SK-N-SH treated with all-trans-retinoic acid at 6 μM for 48 hours (cell line): ENCODE measurements around the gene PRRC1.
"Not testable (repeated sequence)": the region's sequence is repeated elsewhere in the genome, so short reads cannot be mapped to it uniquely, and the experiment has no call there.

Source experiments
- ATAC-seq: fragments of 200-7000 bp; cut with Tn5 transposase; 3 replicates; pipeline ENCODE4 v1.9.1; 2020; ENCODE audit warnings: mild to moderate bottlenecking, moderate library complexity
- ARNTL ChIP-seq: fragments of 450-650 bp; formaldehyde crosslinking; IDR thresholded peaks from 2 replicates; pipeline ENCODE4 v1.5.0; 2020; ENCODE audit warnings: low read depth, mild to moderate bottlenecking, moderate library complexity, borderline replicate concordance
- ESRRG ChIP-seq: fragments of 250-450 bp; sonication (Bioruptor Pico); IDR thresholded peaks from 2 replicates; pipeline ENCODE4 v1.6.1; 2021; ENCODE audit warnings: mild to moderate bottlenecking
- ISL1 ChIP-seq: fragments of 250-450 bp; sonication (Bioruptor Pico); IDR thresholded peaks from 2 replicates; pipeline ENCODE4 v2.1.2; 2022; ENCODE audit warnings: mild to moderate bottlenecking, moderate library complexity
- OSR1 ChIP-seq: fragments of 250-450 bp; sonication (Bioruptor Pico); IDR thresholded peaks from 2 replicates; pipeline ENCODE4 v1.8.0; 2022; ENCODE audit warnings: moderate library complexity, mild to moderate bottlenecking, inconsistent platforms
- PPARA ChIP-seq: fragments of 250-450 bp; sonication (Bioruptor Pico); IDR thresholded peaks from 2 replicates; pipeline ENCODE4 v1.5.0; 2020; ENCODE audit warnings: mild to moderate bottlenecking, borderline replicate concordance
- RARB ChIP-seq: fragments of 250-450 bp; sonication (Bioruptor Pico); IDR thresholded peaks from 2 replicates; pipeline ENCODE4 v1.8.0; 2021; ENCODE audit warnings: mild to moderate bottlenecking, moderate library complexity
- TCF4 ChIP-seq: fragments of 250-450 bp; sonication (Bioruptor Pico); IDR thresholded peaks from 2 replicates; pipeline ENCODE4 v1.8.0; 2021; ENCODE audit warnings: mild to moderate bottlenecking, moderate library complexity, borderline replicate concordance
- TOX ChIP-seq: fragments of 250-450 bp; sonication (Bioruptor Pico); IDR thresholded peaks from 2 replicates; pipeline ENCODE4 v1.8.0; 2021; ENCODE audit warnings: mild to moderate bottlenecking, moderate library complexity, borderline replicate concordance
- ZC3H10 ChIP-seq: fragments of 250-450 bp; sonication (Bioruptor Pico); IDR thresholded peaks from 2 replicates; pipeline ENCODE4 v1.5.1; 2021; ENCODE audit warnings: mild to moderate bottlenecking, moderate library complexity
- ZFP3 ChIP-seq: fragments of 250-450 bp; sonication (Bioruptor Pico); IDR thresholded peaks from 2 replicates; pipeline ENCODE4 v1.5.0; 2020; ENCODE audit warnings: mild to moderate bottlenecking, moderate library complexity
- ZFP30 ChIP-seq: fragments of 450-650 bp; formaldehyde crosslinking; IDR thresholded peaks from 2 replicates; pipeline ENCODE4 v1.5.0; 2022; ENCODE audit warnings: mild to moderate bottlenecking, moderate library complexity
- ZNF565 ChIP-seq: fragments of 450-650 bp; formaldehyde crosslinking; conservative IDR thresholded peaks from 2 replicates; pipeline ENCODE4 v1.5.0; 2020; ENCODE audit warnings: low read depth, mild to moderate bottlenecking, moderate library complexity
- ZNF70 ChIP-seq: fragments of 450-650 bp; formaldehyde crosslinking; IDR thresholded peaks from 2 replicates; pipeline ENCODE4 v1.5.0; 2020; ENCODE audit warnings: mild to moderate bottlenecking, moderate library complexity
- ZNF8 ChIP-seq: fragments of 450-650 bp; formaldehyde crosslinking; IDR thresholded peaks from 2 replicates; pipeline ENCODE4 v1.5.0; 2020; ENCODE audit warnings: mild to moderate bottlenecking, moderate library complexity
- TF ChIP-seq, protein P1 (sequence below): fragments of 250-450 bp; sonication (Bioruptor Pico); IDR thresholded peaks from 2 replicates; pipeline ENCODE4 v1.5.0; 2020; ENCODE audit warnings: mild to moderate bottlenecking, moderate library complexity
- TF ChIP-seq, protein P2 (sequence below): fragments of 250-450 bp; sonication (Bioruptor Pico); IDR thresholded peaks from 2 replicates; pipeline ENCODE4 v1.8.0; 2021; ENCODE audit warnings: low read depth, mild to moderate bottlenecking, moderate library complexity, borderline replicate concordance
- TF ChIP-seq, protein P3 (sequence below): fragments of 250-450 bp; sonication (Bioruptor Pico); IDR thresholded peaks from 2 replicates; pipeline ENCODE4 v1.8.0; 2020; ENCODE audit warnings: mild to moderate bottlenecking, moderate library complexity, borderline replicate concordance

The PRRC1 gene

DNA sequence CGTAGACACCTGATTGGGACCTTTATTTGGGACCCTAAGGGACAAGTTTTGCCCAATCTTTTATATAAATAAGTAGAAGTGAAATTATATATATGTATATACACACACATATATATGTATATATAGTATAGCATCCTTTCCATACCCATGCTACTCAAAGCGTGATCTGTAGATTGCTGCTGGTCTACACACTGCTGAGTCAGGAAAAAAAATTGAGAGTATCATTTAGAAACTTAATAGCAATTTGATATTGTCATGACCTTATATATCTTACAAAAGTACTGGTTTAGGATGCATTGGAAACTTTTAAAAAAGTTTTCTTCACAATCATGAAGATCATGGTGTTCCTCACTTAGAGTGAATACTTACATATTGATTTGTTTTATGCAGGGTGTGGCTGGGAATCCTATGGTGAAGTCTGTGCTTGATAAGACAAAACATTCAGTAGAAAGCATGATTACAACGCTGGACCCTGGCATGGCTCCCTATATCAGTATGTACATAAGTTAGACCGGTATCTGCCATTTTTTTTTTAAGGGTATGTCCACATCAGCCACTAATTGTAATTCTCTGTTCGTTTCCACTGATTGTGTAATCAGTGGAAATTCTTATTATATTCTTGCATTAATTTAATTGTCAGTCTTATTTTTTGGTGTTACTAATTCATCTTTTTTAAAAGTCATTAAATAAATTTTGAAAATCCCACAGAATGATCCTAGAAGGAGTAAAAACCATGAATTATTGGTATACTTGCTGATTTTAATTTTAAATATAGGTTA is 12.7 kb downstream of the PRRC1 start:
- TF ChIP-seq, protein P1, sequence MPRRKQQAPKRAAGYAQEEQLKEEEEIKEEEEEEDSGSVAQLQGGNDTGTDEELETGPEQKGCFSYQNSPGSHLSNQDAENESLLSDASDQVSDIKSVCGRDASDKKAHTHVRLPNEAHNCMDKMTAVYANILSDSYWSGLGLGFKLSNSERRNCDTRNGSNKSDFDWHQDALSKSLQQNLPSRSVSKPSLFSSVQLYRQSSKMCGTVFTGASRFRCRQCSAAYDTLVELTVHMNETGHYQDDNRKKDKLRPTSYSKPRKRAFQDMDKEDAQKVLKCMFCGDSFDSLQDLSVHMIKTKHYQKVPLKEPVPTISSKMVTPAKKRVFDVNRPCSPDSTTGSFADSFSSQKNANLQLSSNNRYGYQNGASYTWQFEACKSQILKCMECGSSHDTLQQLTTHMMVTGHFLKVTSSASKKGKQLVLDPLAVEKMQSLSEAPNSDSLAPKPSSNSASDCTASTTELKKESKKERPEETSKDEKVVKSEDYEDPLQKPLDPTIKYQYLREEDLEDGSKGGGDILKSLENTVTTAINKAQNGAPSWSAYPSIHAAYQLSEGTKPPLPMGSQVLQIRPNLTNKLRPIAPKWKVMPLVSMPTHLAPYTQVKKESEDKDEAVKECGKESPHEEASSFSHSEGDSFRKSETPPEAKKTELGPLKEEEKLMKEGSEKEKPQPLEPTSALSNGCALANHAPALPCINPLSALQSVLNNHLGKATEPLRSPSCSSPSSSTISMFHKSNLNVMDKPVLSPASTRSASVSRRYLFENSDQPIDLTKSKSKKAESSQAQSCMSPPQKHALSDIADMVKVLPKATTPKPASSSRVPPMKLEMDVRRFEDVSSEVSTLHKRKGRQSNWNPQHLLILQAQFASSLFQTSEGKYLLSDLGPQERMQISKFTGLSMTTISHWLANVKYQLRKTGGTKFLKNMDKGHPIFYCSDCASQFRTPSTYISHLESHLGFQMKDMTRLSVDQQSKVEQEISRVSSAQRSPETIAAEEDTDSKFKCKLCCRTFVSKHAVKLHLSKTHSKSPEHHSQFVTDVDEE (CRISPR knock-in tag) = no peak
- TF ChIP-seq ZC3H10 (CRISPR knock-in tag) (no peak), ISL1 (CRISPR knock-in tag) (no peak), PPARA (CRISPR knock-in tag) (no peak), ZFP30 (CRISPR knock-in tag) (no peak)
- TF ChIP-seq, all 23 proteins: peak for 0
- no peak for ATAC-seq

DNA sequence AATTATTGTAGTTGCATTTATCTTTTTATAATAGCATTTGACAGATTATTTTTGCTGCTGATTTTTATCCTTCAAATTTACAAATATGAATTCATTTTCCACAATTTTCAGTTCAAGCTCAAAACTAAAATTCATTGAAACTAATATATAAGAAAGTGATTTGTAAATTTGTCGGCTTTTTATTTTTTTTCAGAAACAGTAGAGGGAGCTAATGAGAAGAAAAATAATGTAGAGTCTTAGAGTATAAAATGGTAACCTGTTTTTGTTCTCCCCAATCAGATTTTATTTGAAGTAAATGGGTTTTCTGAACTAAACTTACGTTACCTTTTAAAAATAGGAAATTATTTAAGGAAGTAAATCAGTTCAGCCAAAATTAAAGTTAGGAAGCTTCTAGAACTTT is 19.2 kb downstream of the PRRC1 start:
- TF ChIP-seq PPARA (CRISPR knock-in tag) (no peak), TOX (CRISPR knock-in tag) (no peak), ESRRG (CRISPR knock-in tag) (no peak), ZFP30 (CRISPR knock-in tag) (no peak), RARB (CRISPR knock-in tag) (no peak), ZFP3 (CRISPR knock-in tag) (no peak), ISL1 (CRISPR knock-in tag) (no peak), ARNTL (CRISPR knock-in tag) (no peak), ZNF565 (no peak), ZNF70 (CRISPR knock-in tag) (no peak), TCF4 (no peak)
- TF ChIP-seq, protein P2, sequence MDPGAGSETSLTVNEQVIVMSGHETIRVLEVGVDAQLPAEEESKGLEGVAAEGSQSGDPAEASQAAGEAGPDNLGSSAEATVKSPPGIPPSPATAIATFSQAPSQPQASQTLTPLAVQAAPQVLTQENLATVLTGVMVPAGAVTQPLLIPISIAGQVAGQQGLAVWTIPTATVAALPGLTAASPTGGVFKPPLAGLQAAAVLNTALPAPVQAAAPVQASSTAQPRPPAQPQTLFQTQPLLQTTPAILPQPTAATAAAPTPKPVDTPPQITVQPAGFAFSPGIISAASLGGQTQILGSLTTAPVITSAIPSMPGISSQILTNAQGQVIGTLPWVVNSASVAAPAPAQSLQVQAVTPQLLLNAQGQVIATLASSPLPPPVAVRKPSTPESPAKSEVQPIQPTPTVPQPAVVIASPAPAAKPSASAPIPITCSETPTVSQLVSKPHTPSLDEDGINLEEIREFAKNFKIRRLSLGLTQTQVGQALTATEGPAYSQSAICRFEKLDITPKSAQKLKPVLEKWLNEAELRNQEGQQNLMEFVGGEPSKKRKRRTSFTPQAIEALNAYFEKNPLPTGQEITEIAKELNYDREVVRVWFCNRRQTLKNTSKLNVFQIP = no peak
- TF ChIP-seq, protein P1 (CRISPR knock-in tag) = no peak
- TF ChIP-seq, protein P3, sequence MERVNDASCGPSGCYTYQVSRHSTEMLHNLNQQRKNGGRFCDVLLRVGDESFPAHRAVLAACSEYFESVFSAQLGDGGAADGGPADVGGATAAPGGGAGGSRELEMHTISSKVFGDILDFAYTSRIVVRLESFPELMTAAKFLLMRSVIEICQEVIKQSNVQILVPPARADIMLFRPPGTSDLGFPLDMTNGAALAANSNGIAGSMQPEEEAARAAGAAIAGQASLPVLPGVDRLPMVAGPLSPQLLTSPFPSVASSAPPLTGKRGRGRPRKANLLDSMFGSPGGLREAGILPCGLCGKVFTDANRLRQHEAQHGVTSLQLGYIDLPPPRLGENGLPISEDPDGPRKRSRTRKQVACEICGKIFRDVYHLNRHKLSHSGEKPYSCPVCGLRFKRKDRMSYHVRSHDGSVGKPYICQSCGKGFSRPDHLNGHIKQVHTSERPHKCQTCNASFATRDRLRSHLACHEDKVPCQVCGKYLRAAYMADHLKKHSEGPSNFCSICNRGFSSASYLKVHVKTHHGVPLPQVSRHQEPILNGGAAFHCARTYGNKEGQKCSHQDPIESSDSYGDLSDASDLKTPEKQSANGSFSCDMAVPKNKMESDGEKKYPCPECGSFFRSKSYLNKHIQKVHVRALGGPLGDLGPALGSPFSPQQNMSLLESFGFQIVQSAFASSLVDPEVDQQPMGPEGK (CRISPR knock-in tag) = no peak
- TF ChIP-seq, all 23 proteins: peak for 0
- no peak for ATAC-seq

DNA sequence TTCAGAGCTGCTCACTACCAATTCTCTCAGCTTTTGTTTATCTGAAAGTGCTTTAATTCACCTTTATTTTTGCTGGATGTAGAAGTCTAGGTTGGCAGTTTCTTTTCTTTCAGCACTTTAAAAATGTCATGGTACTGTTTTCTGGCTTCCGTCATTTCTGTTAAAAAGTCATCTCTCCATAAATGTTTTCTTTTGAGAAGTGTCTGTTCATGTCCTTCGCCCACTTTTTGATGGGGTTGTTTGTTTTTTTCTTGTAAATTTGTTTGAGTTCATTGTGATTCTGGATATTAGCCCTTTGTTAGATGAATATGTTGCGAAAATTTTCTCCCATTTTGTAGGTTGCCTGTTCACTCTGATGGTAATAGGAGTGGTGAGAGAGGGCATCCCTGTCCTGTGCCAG is 23.1 kb downstream of the PRRC1 start:
- not testable (repeated sequence) for ATAC-seq

DNA sequence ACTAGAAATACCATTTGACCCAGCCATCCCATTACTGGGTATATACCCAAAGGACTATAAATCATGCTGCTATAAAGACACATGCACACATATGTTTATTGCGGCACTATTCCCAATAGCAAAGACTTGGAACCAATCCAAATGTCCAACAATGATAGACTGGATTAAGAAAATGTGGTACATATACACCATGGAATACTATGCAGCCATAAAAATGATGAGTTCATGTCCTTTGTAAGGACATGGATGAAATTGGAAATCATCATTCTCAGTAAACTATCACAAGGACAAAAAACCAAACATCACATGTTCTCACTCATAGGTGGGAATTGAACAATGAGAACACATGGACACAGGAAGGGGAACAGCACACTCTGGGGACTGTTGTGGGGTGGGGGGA is 27.8 kb downstream of the PRRC1 start:
- peak; percentile 79 for TF ChIP-seq ZNF8

DNA sequence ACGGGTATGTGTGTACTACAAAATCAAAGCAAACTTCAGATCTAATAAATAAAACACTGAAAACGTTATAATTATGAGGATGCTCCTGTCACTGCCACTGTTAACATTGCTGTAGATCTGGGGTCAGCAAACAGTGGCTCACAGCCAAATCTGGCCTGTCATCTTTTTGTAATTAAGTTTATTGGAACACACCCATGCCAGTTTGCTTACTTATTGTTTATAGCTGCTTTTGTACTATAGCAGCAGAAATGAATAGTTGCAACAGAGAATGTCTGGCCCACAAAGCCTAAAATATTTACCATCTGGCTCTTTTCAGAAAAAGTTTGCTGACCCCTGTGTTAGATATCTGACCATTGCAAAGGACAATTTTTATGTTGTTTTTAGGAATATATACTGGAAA is 32.1 kb downstream of the PRRC1 start:
- TF ChIP-seq OSR1 (CRISPR knock-in tag) = no peak
- no peak for ATAC-seq

More for the DNA sequence above, 27.8 kb downstream of the PRRC1 start:
- ATAC-seq = not testable (repeated sequence)
